Right atrium auricular region (tissue), 2 donors: ENCODE data around the gene PLEKHG2. TPM values are rescaled to one million over a fixed set of nuclear protein-coding genes. Genes with fewer than 3 reads are reported as not detected.

Experiments used
- DNase-seq: peaks from one replicate; pipeline ENCODE4 v3.0.0-alpha.2; 2019; ENCODE audit warnings: low spot score
- H3K27ac ChIP-seq, 2 donors: fragments of 200-600 bp; sonication (generic); 1 replicate in 1 of 2; 2 replicates in 1 of 2; pipeline ENCODE4 v1.5.1; 2016 to 2019
- H3K27me3 ChIP-seq, 2 donors: fragments of 200-600 bp; sonication (generic); one replicate each; pipeline versions ENCODE4 v1.5.1 to v1.6.0; 2017 to 2019
- H3K36me3 ChIP-seq: fragments of 200-600 bp; sonication (generic); one replicate; pipeline ENCODE4 v1.5.1; 2016
- H3K4me1 ChIP-seq, 2 donors: fragments of 200-600 bp; sonication (generic); one replicate each; pipeline versions ENCODE4 v1.5.1 to v1.6.0; 2017 to 2019
- H3K4me3 ChIP-seq, 2 donors: fragments of 200-600 bp; sonication (generic); 1 replicate in 1 of 2; 2 replicates in 1 of 2; pipeline ENCODE4 v1.5.1; 2017 to 2019; ENCODE audit warnings: mild to moderate bottlenecking in 1 of 2, moderate library complexity in 1 of 2
- H3K9me3 ChIP-seq, 2 donors: fragments of 200-600 bp; sonication (generic); one replicate each; pipeline ENCODE4 v1.5.1; 2019
- CTCF ChIP-seq, 2 donors: fragments of 200-600 bp; sonication (generic); IDR thresholded peaks; one replicate each; pipeline ENCODE4 v1.5.1; 2019; ENCODE audit warnings: antibody characterized with exemption in 2 of 2
- total RNA-seq, 2 donors: library from RNA; depleted of rRNA; stranded (reverse); fragments of >200 nt; gene quantifications; one replicate each; pipeline ENCODE4 v1.1.0, GENCODE V29; 2016

PLEKHG2 gene
- total RNA-seq, 2 donors from 2014 or later, result 7.5 to 12.0 TPM

GRCh38 chr19:39463403-39463802 lies 50.9 kb downstream of the PLEKHG2 start:
- no peak for TF ChIP-seq CTCF (IDR thresholded peaks at IDR 0.05)
- Histone ChIP-seq H3K27ac (no peak overlapping the region), H3K36me3 (peaks cover 76% of the 10 kb centered on the region), H3K4me3 (no peak overlapping the region), H3K4me1 (no peaks in the 10 kb centered on the region), H3K9me3 (no peaks in the 10 kb centered on the region), H3K27me3 (no peaks in the 10 kb centered on the region)
- DNase-seq, result no peak

GRCh38 chr19:39465956-39466747 lies 53.7 kb downstream of the PLEKHG2 start:
- Histone ChIP-seq H3K9me3 (no peaks in the 10 kb centered on the region), H3K4me3 (no peak overlapping the region), H3K36me3 (peaks cover 76% of the 10 kb centered on the region), H3K4me1 (no peaks in the 10 kb centered on the region), H3K27me3 (no peaks in the 10 kb centered on the region), H3K27ac (no peak overlapping the region)
- no peak for TF ChIP-seq CTCF (IDR thresholded peaks at IDR 0.05)
- DNase-seq, result no peak

DNA sequence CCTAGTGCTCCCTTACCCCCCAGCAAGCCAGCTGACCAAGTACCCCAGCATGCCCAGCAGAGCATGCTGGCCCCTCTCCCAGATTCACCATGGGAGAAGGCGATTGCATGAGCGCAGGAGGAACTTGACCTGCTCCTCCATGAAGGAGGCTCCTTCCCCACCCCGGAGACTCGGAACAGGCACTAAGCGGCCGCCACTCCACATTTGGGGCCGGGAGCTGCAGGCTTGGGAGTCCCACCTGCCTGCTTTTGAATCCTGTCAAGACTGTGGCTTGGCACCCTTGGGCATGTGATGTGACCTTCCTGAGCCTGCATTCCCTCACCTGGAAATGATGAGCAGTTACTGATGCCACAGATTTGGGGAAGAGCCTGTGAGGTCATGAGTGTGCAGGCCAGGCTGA lies 55.5 kb downstream of the PLEKHG2 start:
- Histone ChIP-seq H3K9me3 (no peaks in the 10 kb centered on the region), H3K27me3 (no peaks in the 10 kb centered on the region), H3K4me3 (no peak overlapping the region), H3K4me1 (no peaks in the 10 kb centered on the region), H3K36me3 (peaks cover 88% of the 10 kb centered on the region), H3K27ac (no peak overlapping the region)
- no peak for DNase-seq
- no peak for TF ChIP-seq CTCF (IDR thresholded peaks at IDR 0.05)

DNA sequence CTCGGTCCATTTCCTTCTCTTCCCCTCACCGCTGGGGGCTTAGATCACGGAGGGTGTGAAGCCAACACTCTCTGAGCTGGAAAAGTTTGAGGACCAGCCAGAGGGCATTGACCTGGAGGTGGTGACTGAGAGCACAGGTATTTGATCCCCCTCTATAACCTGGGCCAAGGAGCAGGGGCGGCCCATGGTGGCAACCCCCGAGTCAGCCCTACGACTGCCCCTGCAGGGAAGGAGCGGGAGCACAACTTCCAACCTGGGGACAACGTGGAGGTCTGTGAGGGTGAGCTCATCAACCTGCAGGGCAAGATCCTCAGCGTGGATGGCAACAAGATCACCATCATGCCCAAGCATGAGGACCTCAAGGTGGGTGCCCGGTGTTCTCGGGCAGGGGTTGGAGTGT lies 56.6 kb downstream of the PLEKHG2 start:
- peaks cover 98% of the 10 kb centered on the region for H3K36me3 ChIP-seq
- no peak for TF ChIP-seq CTCF (IDR thresholded peaks at IDR 0.05)

DNA sequence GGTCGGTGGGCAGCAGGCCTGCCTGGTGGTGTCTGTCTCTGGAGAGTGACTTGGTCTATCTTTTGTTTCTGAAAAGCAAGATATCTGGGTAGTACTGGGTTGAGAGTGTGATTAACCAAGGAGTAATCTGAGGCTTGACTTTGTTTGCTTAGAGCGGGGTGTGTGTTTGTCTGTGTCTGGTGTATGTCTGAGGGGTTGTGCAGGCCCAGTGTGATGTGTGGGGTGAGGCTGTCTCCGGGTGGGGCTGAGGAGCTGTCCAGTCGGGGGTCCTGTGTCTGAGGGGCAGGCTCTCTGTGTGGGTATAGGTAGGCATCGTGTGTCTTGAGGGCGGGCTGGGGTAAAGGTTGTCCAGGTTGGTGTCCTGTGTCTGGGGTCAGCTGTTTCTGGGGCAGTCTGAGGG lies 57.1 kb downstream of the PLEKHG2 start:
- Histone ChIP-seq H3K27me3 (no peaks in the 10 kb centered on the region), H3K27ac (no peak overlapping the region), H3K9me3 (no peaks in the 10 kb centered on the region), H3K36me3 (peaks cover 98% of the 10 kb centered on the region), H3K4me1 (no peaks in the 10 kb centered on the region), H3K4me3 (no peak overlapping the region)
- no peak for DNase-seq
- no peak for TF ChIP-seq CTCF (IDR thresholded peaks at IDR 0.05)

More for the DNA sequence above, 56.6 kb downstream of the PLEKHG2 start:
- H3K27me3 ChIP-seq, result no peaks in the 10 kb centered on the region
- H3K4me1 ChIP-seq, result no peaks in the 10 kb centered on the region
- no peak overlapping the region for H3K4me3 ChIP-seq
- no peak for DNase-seq
- no peak overlapping the region for H3K27ac ChIP-seq
- no peaks in the 10 kb centered on the region for H3K9me3 ChIP-seq
